Loucy (cell line): ENCODE results near the gene SLC11A2.

Experiments used
- CTCF ChIP-seq: fragments of 200-600 bp; sonication (generic); conservative IDR thresholded peaks from 2 replicates; pipeline ENCODE4 v1.5.1; 2014; ENCODE audit warnings: mild to moderate bottlenecking, antibody characterized with exemption, low read length
- EZH2phosphoT487 ChIP-seq: fragments of 200-600 bp; IDR thresholded peaks from 2 replicates; pipeline ENCODE4 v1.6.1; 2018; ENCODE audit warnings: antibody characterized with exemption, mild to moderate bottlenecking, moderate library complexity, borderline replicate concordance

GRCh38 chr12:51071663-51072062 lies 45.5 kb upstream of the SLC11A2 start:
- TF ChIP-seq CTCF (no peak), EZH2phosphoT487 (no peak)
